ENCODE results near the gene CYP24A1.

- TF ChIP-seq, protein P1, sequence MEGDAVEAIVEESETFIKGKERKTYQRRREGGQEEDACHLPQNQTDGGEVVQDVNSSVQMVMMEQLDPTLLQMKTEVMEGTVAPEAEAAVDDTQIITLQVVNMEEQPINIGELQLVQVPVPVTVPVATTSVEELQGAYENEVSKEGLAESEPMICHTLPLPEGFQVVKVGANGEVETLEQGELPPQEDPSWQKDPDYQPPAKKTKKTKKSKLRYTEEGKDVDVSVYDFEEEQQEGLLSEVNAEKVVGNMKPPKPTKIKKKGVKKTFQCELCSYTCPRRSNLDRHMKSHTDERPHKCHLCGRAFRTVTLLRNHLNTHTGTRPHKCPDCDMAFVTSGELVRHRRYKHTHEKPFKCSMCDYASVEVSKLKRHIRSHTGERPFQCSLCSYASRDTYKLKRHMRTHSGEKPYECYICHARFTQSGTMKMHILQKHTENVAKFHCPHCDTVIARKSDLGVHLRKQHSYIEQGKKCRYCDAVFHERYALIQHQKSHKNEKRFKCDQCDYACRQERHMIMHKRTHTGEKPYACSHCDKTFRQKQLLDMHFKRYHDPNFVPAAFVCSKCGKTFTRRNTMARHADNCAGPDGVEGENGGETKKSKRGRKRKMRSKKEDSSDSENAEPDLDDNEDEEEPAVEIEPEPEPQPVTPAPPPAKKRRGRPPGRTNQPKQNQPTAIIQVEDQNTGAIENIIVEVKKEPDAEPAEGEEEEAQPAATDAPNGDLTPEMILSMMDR (optimal IDR thresholded peaks at IDR 0.05 in 1 of 3, IDR thresholded peaks at IDR 0.05 in 1 of 3, conservative IDR thresholded peaks at IDR 0.05 in 1 of 3; ENCODE audit: extremely low read depth in 1 of 3, insufficient read depth in 2 of 3, low read length in 3 of 3), result no peak
- no peak for TF ChIP-seq EZH2 (IDR thresholded peaks at IDR 0.05; ENCODE audit: low read length)
These were observed 12.6 kb downstream of the CYP24A1 start for GRCh38 chr20:54161008-54161820.
